Hypothalamus (tissue), 51 donors: ENCODE measurements around the gene PPARG.
A peak's percentile ranks its signal among the peaks of the same experiment; 100 is the strongest.

Experiments
- DNase-seq, 51 donors: peaks; one replicate each; lab custom pipeline; 2025; lab: John Stamatoyannopoulos, UW

Gene PPARG

DNA sequence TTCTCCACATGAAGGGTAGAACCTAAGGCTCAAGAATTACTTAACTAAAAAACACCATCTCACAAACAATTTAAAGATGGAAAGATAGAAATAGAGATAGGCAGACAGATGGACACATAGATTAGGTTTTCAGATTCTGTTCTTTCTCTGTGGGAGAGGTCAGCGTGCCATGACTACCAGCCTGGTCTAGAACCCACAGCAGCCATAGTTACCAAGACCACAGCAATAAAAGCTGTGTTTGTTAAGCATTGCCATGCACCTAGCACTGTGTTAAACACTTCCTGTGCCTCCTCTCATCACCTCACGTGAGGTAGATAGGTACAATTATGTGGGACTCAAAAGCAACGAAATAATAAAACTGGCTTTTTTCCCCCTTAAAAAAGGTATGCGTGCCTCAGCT lies 112.3 kb downstream of the PPARG start:
- DNase-seq, result no peak

DNA sequence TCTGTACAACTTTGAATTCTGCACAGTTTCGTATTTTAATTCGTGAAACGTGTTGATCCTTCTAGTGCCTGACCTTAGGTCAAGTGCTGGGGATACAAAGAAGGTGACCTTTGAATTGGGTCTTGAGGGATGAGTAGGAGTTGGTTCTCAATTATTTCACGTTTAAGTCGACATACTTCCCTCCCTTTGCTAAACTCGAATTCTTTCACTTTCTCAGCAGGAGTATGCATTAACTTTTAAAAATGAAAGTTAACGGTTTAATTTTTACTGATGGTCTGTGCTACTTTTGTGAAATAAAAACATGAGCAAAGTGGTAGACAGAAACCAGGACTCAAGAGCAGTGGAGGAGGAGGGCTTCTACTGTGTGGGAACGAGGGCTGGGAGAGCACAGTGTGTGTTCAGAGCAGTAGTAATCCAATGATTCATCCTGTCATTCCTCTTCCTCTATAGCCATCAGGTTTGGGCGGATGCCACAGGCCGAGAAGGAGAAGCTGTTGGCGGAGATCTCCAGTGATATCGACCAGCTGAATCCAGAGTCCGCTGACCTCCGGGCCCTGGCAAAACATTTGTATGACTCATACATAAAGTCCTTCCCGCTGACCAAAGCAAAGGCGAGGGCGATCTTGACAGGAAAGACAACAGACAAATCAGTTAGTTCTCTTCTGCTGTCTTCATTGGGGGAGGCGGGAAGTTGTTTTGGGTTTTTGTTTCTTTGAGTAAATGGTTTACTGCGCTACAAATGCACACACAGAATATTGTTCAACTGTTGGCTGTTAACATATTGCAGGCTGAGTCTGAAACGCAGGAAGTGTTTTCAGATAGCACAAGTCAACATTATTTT lies 116.8 kb downstream of the PPARG start:
- peak in 14 of 51 donors; percentile 2 to 32 (median 9) for DNase-seq

DNA sequence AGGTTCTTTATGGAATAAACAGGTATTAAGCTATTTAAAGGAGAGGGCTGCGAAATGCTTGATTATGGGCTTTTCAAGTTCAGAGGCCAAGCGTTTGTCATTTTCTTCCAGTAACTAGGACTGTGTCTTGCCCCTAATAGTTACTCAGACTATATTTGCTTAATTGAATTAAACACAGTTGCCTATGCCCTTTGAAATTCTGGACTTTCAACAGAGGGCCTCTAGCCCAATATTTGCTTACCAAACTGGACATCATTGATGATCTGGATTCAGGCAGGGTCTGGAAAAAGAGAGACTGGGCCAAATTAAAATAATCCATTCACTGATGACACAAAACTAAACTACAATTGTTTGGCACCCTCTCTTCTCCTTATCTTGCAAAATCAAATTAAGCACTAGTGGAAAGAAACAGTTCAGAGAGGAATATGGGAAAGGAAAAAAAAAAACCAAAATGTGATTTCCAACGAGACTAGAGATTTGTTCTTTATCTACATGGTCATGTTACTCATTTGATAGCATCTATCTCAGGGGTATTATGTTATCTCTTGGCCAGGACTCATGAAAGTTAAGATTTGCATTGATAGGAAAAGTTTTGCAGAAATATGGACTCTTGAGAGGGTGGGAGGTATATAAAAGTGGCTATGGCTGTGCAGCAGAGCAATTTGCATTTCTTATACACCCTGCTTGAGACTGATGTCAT lies 120.3 kb downstream of the PPARG start:
- no peak for DNase-seq

DNA sequence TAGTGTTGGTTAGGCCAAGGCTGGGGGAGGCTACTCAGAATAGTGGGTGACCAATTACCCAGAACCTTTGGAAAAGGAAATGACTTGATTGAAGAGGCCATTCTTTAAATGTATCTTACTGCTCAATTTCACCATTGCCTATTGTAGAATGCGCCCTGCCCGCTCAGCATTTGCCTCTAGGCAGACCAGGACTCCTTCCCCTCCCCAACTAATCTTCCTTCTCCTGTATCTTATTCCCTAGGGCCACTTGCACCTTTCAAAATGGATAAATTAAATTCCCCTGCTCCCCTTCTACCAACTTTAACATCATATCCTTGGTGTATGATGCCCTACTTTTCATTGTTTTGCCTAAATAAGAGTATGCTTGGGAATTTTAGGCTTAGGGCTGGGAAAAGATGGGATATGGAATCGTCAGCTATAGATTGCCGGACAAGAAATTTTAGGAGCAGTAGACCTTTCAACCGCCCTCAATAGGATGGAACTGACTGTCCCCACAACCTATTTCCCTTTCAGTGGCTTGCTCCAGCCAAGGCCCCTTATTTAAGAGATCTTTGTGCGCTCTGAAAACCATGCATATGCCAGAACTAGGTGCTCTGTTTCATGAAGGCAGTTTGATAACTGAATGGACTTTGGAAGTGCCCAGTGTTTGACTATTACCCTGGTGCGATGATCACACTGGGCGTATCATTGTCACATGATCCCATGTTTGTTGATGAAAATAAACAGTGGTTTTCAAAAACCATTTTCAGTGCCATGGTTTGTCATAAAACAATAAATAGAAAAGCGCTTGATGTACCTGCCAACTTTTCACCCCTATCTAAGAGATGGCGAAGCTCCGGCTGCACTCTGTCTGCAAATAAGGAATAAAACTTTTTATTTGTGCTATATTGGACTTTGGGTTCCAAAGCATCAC lies 121.1 kb downstream of the PPARG start:
- DNase-seq, result no peak

DNA sequence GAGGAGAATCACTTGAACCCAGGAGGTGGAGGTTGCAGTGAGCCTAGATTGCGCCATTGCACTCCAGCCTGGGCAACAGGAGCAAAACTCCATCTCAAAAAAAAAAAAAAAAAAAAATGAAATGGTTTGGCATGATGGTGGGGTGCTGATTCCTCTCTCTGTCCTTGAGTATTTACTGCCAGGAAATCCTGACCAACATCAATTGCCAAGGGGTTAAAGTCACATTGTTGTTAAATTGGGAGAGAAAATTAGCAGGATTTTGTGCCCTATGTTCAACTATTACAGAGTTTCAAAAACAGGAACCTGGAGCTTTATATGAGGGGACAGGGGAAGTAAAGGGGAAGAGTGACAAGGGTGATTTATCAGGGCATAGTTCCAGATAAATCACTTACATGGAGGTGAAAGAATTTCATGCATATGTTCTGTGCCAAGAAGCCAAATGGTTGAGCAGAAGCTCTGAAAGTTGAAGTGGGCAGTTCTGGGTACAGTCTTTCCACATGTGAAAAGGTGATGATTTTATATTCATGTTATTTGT lies 124.9 kb downstream of the PPARG start:
- no peak for DNase-seq

DNA sequence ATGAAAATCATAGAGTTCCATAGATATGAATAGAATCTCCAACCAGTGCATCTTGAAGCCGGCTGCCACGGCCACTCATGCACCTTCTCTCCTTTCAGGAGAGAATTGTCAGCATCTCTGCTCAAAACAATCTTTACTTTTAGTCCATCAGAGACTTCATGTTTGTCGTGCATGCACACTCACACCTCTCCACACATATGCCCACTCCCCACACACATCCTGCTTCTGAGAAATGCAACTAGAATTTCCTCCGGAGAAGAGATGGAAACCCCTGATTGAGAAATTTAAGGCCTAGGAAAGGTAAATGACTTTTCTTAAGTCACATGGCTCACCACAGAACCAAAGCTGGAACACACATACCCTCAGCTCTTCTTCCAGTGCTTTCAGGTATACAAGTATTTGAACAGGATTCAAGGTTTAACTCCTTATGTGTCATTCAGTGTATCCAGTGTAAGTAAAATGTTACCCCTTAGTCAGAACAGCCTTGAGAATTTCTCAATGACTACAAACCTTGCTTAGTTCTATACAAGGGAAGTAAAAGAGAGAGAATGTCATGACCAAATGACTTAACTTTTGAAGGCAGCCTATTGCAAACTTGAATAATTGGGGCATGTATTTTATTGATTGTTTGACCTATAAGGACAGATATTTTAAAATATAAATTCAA lies 126.3 kb downstream of the PPARG start:
- DNase-seq, result no peak

DNA sequence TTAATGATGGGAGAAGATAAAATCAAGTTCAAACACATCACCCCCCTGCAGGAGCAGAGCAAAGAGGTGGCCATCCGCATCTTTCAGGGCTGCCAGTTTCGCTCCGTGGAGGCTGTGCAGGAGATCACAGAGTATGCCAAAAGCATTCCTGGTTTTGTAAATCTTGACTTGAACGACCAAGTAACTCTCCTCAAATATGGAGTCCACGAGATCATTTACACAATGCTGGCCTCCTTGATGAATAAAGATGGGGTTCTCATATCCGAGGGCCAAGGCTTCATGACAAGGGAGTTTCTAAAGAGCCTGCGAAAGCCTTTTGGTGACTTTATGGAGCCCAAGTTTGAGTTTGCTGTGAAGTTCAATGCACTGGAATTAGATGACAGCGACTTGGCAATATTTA lies 127.9 kb downstream of the PPARG start:
- no peak for DNase-seq

DNA sequence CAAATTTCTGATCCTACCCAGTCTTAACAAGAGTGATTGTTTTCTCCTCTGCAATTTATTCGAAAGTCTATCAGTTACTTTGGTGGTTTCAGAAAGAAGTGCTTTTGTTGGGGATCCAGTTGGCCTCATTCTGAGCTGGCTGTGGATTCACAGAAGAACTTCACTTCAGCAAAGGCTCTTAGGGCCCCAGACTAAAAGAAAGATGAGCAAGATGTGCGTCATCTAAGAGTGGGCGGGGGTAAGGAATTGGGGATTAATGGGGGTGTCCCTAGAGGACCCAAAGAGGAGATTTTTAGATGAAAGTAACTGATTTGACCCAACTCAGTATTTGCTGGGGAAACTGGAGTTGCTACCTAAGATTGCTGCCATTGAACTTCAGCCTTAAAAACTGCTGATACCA lies 131.5 kb downstream of the PPARG start:
- DNase-seq, result no peak

DNA sequence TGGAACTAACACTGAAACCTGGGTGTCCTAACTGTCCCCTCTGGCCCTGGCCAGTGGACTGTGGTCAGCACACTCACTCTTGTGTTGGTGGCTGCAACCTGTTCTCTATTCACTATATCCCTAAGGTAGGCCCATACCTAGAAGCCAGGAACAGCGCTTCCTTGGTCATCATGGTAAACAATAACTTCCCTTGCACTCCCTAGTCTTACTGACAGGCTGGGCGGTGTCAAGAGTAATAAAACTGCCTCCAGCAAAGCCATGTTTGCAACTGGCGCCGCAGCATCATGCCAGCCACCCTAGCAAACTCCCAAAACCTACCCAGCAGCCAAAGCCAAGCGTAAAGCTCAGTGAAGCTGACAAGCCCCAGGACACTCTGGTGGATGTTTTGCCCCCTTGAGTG lies 132.3 kb downstream of the PPARG start:
- DNase-seq, result no peak

DNA sequence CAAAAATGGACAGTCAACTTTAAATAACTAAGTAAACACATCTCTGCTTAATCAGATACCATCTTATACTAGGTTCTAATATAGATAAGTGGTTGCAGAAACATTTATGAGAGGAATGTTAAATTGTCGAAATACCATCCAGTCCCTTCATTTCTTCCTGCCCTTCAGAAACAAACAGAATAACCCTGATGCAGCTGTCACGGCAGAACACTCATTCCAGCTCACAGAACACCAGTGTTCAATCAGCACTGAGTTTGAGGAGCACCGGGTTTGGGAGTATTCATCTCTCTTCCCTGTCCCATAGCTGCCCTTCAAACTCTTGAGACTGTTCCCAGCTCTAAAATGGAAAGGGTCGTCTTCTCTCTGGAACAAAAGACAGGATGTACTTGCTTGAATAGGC lies 134.3 kb downstream of the PPARG start:
- DNase-seq, result no peak

DNA sequence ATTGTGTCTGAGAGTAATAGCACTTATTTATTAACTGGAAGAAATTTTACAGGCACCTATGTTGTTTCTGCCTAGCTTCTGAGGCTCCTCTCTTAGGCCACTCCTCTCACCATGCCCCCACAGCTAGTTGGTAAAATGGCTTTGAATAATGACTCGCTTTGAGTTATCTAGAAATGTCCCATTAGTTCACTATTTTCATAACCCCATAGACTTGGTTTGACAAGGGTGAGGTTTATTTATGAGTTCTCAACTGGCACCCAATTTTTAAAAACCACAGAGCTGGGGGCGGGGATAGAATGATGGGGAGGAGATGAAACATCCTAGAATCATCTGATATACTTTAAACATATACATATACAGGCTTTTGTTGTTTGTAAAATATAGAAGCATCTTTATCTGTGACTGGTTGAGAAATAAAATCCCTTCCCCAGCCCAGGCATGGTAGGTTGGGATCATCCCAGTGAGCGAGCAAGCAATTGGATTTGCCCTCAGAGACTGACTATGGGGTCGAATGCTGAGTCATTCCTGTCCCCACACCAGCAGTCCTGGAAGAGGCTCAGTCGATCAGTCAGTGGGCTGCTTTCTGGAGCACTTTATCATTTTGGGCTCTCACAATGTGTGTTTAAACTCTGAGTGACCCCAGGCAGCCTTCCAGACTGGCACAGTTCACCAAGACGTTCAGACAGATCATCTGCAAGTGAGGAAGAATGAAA lies 135.2 kb downstream of the PPARG start:
- no peak for DNase-seq

DNA sequence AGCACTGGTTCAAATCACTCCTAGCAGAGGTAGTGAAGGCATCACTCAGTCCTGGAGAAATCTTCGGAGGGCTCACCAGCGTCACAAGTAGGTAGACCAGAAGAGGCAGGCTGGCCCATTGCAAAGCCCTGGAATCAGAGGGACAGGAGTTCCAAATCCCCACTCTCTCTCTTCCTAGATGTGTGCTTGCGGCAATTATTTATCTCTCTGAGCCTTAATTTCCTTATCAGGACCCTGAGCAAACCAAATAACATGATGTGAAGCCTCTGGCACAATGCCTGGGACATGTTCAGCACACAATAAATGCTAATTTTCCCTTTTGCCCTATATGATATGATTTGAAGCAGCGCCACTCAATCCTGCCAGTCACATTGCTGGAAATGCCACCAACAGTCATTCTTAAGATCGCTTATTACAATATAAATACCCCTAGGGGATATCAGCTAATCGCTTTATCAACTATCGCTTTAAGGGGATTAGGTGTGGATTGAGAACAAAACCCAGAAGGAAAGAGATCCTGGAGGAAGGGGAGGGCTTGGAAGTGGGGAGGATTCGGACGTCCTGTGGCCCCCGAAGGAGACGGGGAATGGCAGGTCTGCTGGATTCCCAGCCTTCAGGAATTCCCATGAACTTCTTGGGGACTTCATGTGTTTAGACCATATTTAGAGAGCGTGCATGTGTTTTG lies 135.9 kb downstream of the PPARG start:
- no peak for DNase-seq

DNA sequence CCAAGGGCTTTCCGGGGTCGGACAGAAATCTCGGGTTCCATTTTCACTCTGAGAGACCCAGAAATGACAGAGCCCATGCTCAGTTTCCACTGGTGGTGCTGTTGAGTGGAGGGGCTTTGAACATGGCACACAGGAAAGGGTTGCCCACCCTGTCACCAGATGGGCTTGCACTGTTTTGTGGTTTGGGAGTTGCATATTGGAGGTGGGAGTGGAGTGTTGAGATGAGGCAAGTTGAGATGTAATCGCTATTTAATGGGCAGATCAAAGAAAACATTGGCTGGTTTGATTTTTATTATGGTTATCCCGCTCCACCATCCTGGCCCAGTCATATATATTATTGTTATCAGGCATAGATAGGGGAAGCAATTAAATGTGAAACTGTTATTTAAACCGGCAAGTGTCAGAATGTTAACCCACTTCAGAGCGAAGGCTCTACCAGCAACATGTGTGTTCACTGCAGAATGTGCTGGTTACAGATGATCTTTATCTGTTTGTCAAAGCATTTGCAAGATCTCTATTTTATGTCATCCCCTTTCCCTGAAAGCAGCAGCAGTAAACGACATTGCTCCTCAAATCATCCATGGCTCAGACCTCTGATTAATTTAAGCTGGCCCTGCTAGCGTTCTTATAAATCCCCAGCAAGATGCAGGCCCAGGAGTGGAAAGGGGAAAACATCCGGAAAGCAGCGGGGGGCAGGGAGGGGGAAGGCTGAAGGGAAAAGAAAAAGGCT lies 137.1 kb downstream of the PPARG start:
- no peak for DNase-seq

DNA sequence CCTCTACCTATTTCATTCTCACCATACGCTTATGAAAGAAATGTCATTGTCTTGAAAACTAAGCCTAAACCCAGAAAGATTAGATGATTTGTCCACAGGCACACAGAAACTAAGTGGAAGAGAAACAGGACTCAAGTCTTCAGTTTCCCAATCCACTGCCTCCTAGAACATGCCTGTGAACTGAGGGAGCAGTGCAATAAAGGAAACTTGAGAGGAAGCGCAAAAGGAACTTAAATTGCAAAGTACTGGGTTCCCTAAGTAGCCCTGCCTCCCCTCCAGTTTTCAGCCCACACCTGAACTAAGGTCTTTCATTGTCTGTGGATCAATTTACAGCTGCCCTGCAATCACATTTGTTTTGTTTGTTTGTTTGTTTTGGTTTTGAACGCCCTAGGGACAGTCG lies 138.7 kb downstream of the PPARG start:
- no peak for DNase-seq

DNA sequence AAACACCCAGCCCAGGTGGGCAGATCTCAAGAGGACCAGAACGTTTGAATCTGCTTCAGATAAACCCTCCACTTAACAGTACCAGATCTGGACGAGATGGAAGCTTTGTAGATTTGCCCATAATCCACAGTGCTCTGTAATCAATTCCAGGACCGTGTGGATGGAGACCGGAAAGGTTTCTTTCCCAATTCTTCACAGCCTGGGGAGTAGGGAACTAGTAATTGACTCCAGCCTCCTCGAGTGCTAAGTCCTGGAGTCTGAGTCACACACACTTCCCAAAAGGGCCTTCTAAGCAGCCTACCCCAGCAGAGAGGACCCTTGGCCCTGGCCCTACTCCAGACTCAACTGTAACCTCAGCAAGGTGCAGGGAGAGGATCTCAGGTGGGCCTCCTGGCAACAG lies 139.3 kb downstream of the PPARG start:
- no peak for DNase-seq

DNA sequence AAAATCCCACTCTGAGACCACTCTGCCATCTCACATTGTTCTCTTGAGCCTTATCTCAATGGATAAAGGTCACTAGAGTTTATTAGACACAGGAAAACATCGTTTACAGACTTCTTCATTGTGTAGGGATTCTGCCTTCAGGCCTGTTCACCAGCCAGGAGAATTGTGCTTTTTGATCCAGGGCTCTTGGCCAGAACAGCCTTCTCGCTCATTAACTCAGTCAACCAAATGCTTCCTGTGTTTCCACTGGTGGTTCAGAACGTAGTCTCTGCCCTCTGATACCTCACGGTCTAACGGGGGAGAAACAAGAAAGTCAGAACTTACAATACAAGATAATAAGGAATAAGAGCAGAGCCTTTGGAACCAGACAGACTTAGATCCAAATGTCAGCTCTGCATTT lies 141.2 kb downstream of the PPARG start:
- DNase-seq, result no peak

DNA sequence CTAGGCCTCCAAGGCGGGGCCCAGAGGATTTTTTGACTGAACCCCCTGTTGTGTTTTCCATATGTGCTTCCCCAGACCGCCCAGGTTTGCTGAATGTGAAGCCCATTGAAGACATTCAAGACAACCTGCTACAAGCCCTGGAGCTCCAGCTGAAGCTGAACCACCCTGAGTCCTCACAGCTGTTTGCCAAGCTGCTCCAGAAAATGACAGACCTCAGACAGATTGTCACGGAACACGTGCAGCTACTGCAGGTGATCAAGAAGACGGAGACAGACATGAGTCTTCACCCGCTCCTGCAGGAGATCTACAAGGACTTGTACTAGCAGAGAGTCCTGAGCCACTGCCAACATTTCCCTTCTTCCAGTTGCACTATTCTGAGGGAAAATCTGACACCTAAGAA lies 145.0 kb downstream of the PPARG start:
- no peak for DNase-seq

DNA sequence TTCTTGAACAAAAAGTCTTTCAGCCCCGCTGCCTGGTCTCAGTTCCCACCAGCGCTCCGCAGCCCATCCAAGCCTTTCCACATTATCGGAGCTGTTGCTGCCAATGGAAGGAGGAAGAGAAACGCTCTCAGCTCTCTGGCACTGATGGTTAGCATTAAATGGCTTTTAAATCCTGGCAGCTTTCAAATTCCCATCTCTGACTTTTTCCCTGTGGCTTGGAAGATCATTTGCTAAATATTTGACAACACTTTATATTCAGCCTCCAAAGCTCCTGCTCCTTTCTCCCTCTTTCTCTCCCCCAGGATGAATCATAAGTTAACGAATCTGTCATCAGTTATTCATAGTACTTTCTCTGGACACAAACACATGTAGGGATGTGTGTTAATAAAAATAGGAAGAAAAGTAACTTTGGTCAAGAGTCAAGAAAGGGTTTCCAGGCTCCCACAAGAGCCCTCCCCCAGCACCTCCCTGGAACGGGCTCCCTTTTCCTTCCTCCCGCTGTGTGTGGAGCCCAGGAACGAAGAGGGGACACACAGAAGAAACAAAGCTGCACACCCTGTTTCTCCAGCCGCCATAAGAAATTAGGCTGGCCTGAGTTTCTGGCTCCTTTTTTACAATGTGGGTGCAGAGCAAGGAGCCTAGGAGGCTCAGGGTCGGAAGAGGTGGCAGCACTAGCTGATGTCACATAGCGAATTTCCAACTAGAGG lies 147.8 kb downstream of the PPARG start:
- DNase-seq, result no peak
